HG02610 (cell line): Measurements from ENCODE around the gene REEP6.

Experiments
- ATAC-seq: cut with Tn5 transposase; IDR thresholded peaks from one replicate; pipeline ENCODE4 v1.9.1; 2021; ENCODE audit warnings: mild to moderate bottlenecking, moderate library complexity; ENCODE audit not compliant: unreplicated experiment

REEP6 gene

DNA sequence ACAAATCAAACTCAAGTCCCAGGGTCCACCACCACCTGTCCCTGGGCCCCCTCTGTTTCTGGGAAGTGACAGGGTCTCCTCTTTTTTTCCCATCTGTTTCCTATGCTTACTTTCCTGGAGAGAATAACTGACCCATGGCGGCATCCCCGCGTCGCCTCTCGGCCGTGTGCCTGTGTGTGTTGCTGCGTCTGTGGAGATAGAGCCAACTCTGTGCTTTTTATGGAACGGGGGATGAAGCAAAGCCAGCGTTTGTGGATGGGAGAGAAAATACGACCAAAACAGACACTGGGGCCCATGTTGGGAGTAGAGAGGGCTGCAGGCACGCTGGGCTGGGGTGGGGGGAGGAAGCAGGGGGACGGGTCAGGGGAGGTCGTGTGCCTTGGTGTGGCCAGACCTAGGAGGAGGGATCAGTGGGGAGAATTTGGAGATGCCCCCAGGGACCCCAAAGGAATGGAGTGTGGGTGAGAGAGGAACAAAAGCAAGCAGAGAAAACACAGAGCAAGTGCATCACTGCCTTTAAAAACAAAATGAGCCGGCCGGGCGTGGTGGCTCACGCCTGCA, 49.5 kb downstream of the REEP6 start:
- no peak for ATAC-seq
